IMR-90 (cell line): ENCODE results near the gene CD8B. TPM values are rescaled to one million over a fixed set of nuclear protein-coding genes. Genes with fewer than 3 reads are reported as not detected.

Experiments used
- ATAC-seq: fragments of 200-7000 bp; cut with Tn5 transposase; 2 replicates; pipeline ENCODE4 v1.9.1; 2020; ENCODE audit warnings: low read depth, mild to moderate bottlenecking, moderate library complexity
- BruUV-seq: library from RNA; stranded (reverse); fragments of 400-500 nt; replicated peaks from 2 replicates; lab custom pipeline; 2021; lab: Mats Ljungman, UMichigan
- CTCF ChIA-PET: fragments of 300-600 bp; formaldehyde crosslinking; extraction: SDS; loops from one replicate; lab custom pipeline; 2021; ENCODE audit warnings: antibody characterized with exemption; lab: Yijun Ruan, JAX
- POLR2A ChIA-PET: fragments of 300-600 bp; sonication (Branson Sonifier 250); formaldehyde crosslinking; loops from one replicate; lab custom pipeline; 2022; ENCODE audit warnings: antibody characterized with exemption; ENCODE audit not compliant: unreplicated experiment; lab: Charles Lee
- DNase-seq: peaks from one replicate; pipeline ENCODE4 v3.0.0; 2013
- H2AFZ ChIP-seq: replicated peaks from 2 replicates; pipeline ENCODE3; 2013; ENCODE audit warnings: low read length, mild to moderate bottlenecking; ENCODE audit not compliant: poor library complexity
- H2AK5ac ChIP-seq: 2 replicates; pipeline ENCODE4 v1.6.1; 2013; ENCODE audit warnings: low read depth, low read length, inconsistent platforms
- H2AK9ac ChIP-seq: replicated peaks from 2 replicates; pipeline ENCODE3; 2013; ENCODE audit warnings: mild to moderate bottlenecking, low read depth, low read length, moderate library complexity; ENCODE audit not compliant: poor library complexity
- H2BK120ac ChIP-seq: 2 replicates; pipeline ENCODE4 v1.6.1; 2013; ENCODE audit warnings: low read depth, low read length, inconsistent platforms
- H2BK15ac ChIP-seq: 3 replicates; pipeline ENCODE4 v1.6.1; 2013; ENCODE audit warnings: low read depth, low read length, inconsistent platforms
- H2BK20ac ChIP-seq: 2 replicates; pipeline ENCODE4 v1.6.1; 2013; ENCODE audit warnings: low read depth, mild to moderate bottlenecking, inconsistent platforms, low read length, moderate library complexity
- H2BK5ac ChIP-seq: 2 replicates; pipeline ENCODE4 v1.6.1; 2013; ENCODE audit warnings: mild to moderate bottlenecking, low read depth, low read length, inconsistent platforms; ENCODE audit not compliant: poor library complexity, severe bottlenecking
- H3K14ac ChIP-seq: replicated peaks from 2 replicates; pipeline ENCODE4 v1.6.1; 2013; ENCODE audit warnings: low read depth, low read length, inconsistent platforms
- H3K18ac ChIP-seq: 2 replicates; pipeline ENCODE4 v1.6.1; 2013; ENCODE audit warnings: low read depth, low read length, control low read depth
- H3K23ac ChIP-seq: 2 replicates; pipeline ENCODE4 v1.6.1; 2013; ENCODE audit warnings: low read depth, low read length, inconsistent platforms
- H3K27ac ChIP-seq: 2 replicates; pipeline ENCODE4 v1.5.1; 2013; ENCODE audit warnings: mild to moderate bottlenecking, control low read depth, low read length; ENCODE audit not compliant: insufficient read depth
- H3K27me3 ChIP-seq: 2 replicates; pipeline ENCODE4 v1.6.1; 2013; ENCODE audit warnings: low read length; ENCODE audit not compliant: control insufficient read depth, insufficient read depth
- H3K36me3 ChIP-seq: 2 replicates; pipeline ENCODE4 v1.6.1; 2013; ENCODE audit warnings: low read length, mixed read lengths; ENCODE audit not compliant: control insufficient read depth, insufficient read depth
- H3K4ac ChIP-seq: 2 replicates; pipeline ENCODE4 v1.6.1; 2013; ENCODE audit warnings: low read depth, low read length, inconsistent platforms
- H3K4me1 ChIP-seq: 2 replicates; pipeline ENCODE4 v1.6.1; 2013; ENCODE audit warnings: low read length, mixed read lengths; ENCODE audit not compliant: control insufficient read depth, insufficient read depth
- H3K4me2 ChIP-seq: 2 replicates; pipeline ENCODE4 v1.6.1; 2013; ENCODE audit warnings: low read depth, mild to moderate bottlenecking, control low read depth, low read length, moderate library complexity
- H3K4me3 ChIP-seq: 2 replicates; pipeline ENCODE4 v1.5.1; 2013; ENCODE audit warnings: low read depth, mild to moderate bottlenecking, control low read depth, low read length, moderate library complexity; ENCODE audit not compliant: insufficient read depth
- H3K56ac ChIP-seq: 2 replicates; pipeline ENCODE4 v1.6.1; 2013; ENCODE audit warnings: low read length, inconsistent platforms; ENCODE audit not compliant: insufficient read depth; ENCODE audit errors: extremely low read depth
- H3K79me1 ChIP-seq, 2 experiments: 2 replicates each; pipeline ENCODE4 v1.6.1; 2013; ENCODE audit warnings: low read length in 2 of 2, inconsistent platforms in 1 of 2, low read depth in 1 of 2
- H3K9ac ChIP-seq: 2 replicates; pipeline ENCODE4 v1.6.1; 2013; ENCODE audit warnings: low read depth, low read length, control low read depth
- H3K9me1 ChIP-seq: 2 replicates; pipeline ENCODE4 v1.6.1; 2013; ENCODE audit warnings: low read length, inconsistent platforms; ENCODE audit not compliant: insufficient read depth
- H3K9me3 ChIP-seq: 2 replicates; pipeline ENCODE4 v1.6.1; 2013; ENCODE audit warnings: low read length; ENCODE audit not compliant: control insufficient read depth, insufficient read depth
- H4K20me1 ChIP-seq: 2 replicates; pipeline ENCODE4 v1.6.1; 2013; ENCODE audit warnings: low read length, inconsistent platforms; ENCODE audit not compliant: insufficient read depth
- H4K5ac ChIP-seq: 2 replicates; pipeline ENCODE4 v1.6.1; 2013; ENCODE audit warnings: mild to moderate bottlenecking, low read depth, low read length, control low read depth
- H4K8ac ChIP-seq, 2 experiments: 2 replicates each; pipeline ENCODE4 v1.6.1; 2013; ENCODE audit warnings: low read depth in 2 of 2, low read length in 2 of 2, control low read depth in 1 of 2, inconsistent platforms in 1 of 2
- H4K91ac ChIP-seq: 2 replicates; pipeline ENCODE4 v1.6.1; 2013; ENCODE audit warnings: low read depth, low read length, inconsistent platforms; ENCODE audit not compliant: insufficient read depth
- CEBPB ChIP-seq: IDR thresholded peaks from 2 replicates; pipeline ENCODE4 v1.6.1; 2012; ENCODE audit warnings: low read depth, low read length, improper control_type of control experiment
- CHD1 ChIP-seq: IDR thresholded peaks from 2 replicates; pipeline ENCODE4 v1.6.1; 2012; ENCODE audit warnings: low read depth, low read length, improper control_type of control experiment
- FOS ChIP-seq: fragments of 150-350 bp; IDR thresholded peaks from 2 replicates; pipeline ENCODE4 v1.6.1; 2016; ENCODE audit warnings: low read depth, low read length
- MAFK ChIP-seq: IDR thresholded peaks from 2 replicates; pipeline ENCODE4 v1.6.1; 2012; ENCODE audit warnings: low read depth, low read length, improper control_type of control experiment
- MAZ ChIP-seq: IDR thresholded peaks from 2 replicates; pipeline ENCODE4 v1.6.1; 2012; ENCODE audit warnings: low read depth, mild to moderate bottlenecking, low read length, improper control_type of control experiment, moderate library complexity, borderline replicate concordance
- MXI1 ChIP-seq: IDR thresholded peaks from 2 replicates; pipeline ENCODE4 v1.6.1; 2012; ENCODE audit warnings: low read depth, mild to moderate bottlenecking, low read length, moderate library complexity, borderline replicate concordance
- POLR2A ChIP-seq: IDR thresholded peaks from 2 replicates; pipeline ENCODE4 v1.6.1; 2012; ENCODE audit warnings: mild to moderate bottlenecking, low read depth, low read length
- RAD21 ChIP-seq: IDR thresholded peaks from 2 replicates; pipeline ENCODE4 v1.6.1; 2012; ENCODE audit warnings: low read length, improper control_type of control experiment
- RCOR1 ChIP-seq: IDR thresholded peaks from 2 replicates; pipeline ENCODE4 v1.6.1; 2012; ENCODE audit warnings: mild to moderate bottlenecking, low read length, improper control_type of control experiment; ENCODE audit not compliant: insufficient replicate concordance
- SMC3 ChIP-seq: fragments of 150-350 bp; IDR thresholded peaks from 2 replicates; pipeline ENCODE4 v1.6.1; 2016; ENCODE audit warnings: low read depth, mild to moderate bottlenecking, antibody characterized with exemption, low read length, moderate library complexity
- WGBS, 2 experiments: methylation state at CpG; one replicate each; pipeline versions ENCODE4 v1.1.5 to v1.1.7; 2013; ENCODE audit warnings: missing lambda C conversion rate in 2 of 2; ENCODE audit not compliant: insufficient read length in 1 of 2; ENCODE audit errors: extremely low coverage in 2 of 2; 5-methylcytosine and 5-hydroxymethylcytosine counted together
- dilution Hi-C: fragments of 300-500 bp; cut with HindIII; formaldehyde crosslinking; loops from one replicate; pipeline ENCODE4 v1.14.3; 2018; ENCODE audit warnings: low sequenced_read_pairs; ENCODE audit not compliant: unreplicated experiment
- in situ Hi-C: fragments of 300-500 bp; cut with MboI; formaldehyde crosslinking; loops from 3 replicates; pipeline ENCODE4 v1.14.3; 2019; ENCODE audit warnings: low sequenced_read_pairs, inconsistent platforms, mixed read lengths
- intact Hi-C: fragments of 100-400 bp; cut with micrococcal nuclease; formaldehyde crosslinking; loops from 2 replicates; pipeline ENCODE4 v1.10.0; 2022
- polyA plus RNA-seq, 3 experiments: library from polyadenylated mRNA; depleted of rRNA; stranded (reverse); fragments of >200 nt; gene quantifications; 2 replicates each; pipeline ENCODE4 v1.2.3, GENCODE V29; 2012; ENCODE audit warnings: low replicate concordance in 1 of 3
- total RNA-seq: library from RNA; depleted of rRNA; stranded (reverse); fragments of >200 nt; gene quantifications from 2 replicates; pipeline ENCODE4 v1.2.3, GENCODE V29; 2012
- TF ChIP-seq, protein P1 (sequence below): fragments of 150-350 bp; IDR thresholded peaks from 2 replicates; pipeline ENCODE4 v1.6.1; 2017; ENCODE audit warnings: mild to moderate bottlenecking, antibody characterized with exemption, low read length, low read depth

Gene CD8B
- total and polyA plus RNA-seq, 2 of the 4 experiments (the other 2 are of a cell fraction): not detected

GRCh38 chr2:86806059-86806857 is 55.4 kb downstream of the CD8B start:
- peaks cover 47% of the 10 kb centered on the region for H3K27me3 ChIP-seq
- no peak overlapping the region for H3K4me3 ChIP-seq
- TF ChIP-seq MAFK (no peak), RCOR1 (no peak), SMC3 (no peak), MAZ (no peak), POLR2A (no peak), RAD21 (no peak), MXI1 (no peak), CEBPB (no peak), FOS (no peak), CHD1 (no peak)
- TF ChIP-seq, protein P1, sequence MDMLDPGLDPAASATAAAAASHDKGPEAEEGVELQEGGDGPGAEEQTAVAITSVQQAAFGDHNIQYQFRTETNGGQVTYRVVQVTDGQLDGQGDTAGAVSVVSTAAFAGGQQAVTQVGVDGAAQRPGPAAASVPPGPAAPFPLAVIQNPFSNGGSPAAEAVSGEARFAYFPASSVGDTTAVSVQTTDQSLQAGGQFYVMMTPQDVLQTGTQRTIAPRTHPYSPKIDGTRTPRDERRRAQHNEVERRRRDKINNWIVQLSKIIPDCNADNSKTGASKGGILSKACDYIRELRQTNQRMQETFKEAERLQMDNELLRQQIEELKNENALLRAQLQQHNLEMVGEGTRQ: no peak
- ChIA-PET CTCF (no interaction called here), POLR2A (no interaction called here)
- H2AK5ac ChIP-seq: no peak overlapping the region
- in situ Hi-C loops: no loop called here
- intact Hi-C loops: loop anchor here (5.0 kb wide), 1 partner anchor 411 kb away; no protein-coding TSS in a partner anchor
- WGBS, 2 experiments: 81% methylated on average over 4 of the region's 21 CpGs; no CpG with 5 or more reads in 1 of the 2 experiments
- BruUV-seq: no TSS peak
- no peak overlapping the region for H3K27ac ChIP-seq
- no peak overlapping the region for H3K23ac ChIP-seq
- no peaks in the 10 kb centered on the region for H4K20me1 ChIP-seq
- no peak overlapping the region for H3K14ac ChIP-seq
- H2AK9ac ChIP-seq: no peak overlapping the region
- no peak overlapping the region for H4K8ac ChIP-seq
- H3K56ac ChIP-seq: no peak overlapping the region
- DNase-seq (no peak), ATAC-seq (no peak)
- no peaks in the 10 kb centered on the region for H3K79me1 ChIP-seq
- no peaks in the 10 kb centered on the region; the same call in 1 of the 2 replicates for H3K9me3 ChIP-seq
- no peak overlapping the region for H4K91ac ChIP-seq
- H2AFZ ChIP-seq: peak overlapping the region; percentile 58
- H2BK20ac ChIP-seq: no peak overlapping the region
- H4K5ac ChIP-seq: no peak overlapping the region
- no peaks in the 10 kb centered on the region for H3K9me1 ChIP-seq
- H3K18ac ChIP-seq: no peak overlapping the region
- H3K4me2 ChIP-seq: no peak overlapping the region
- H2BK15ac ChIP-seq: no peak overlapping the region
- no peak overlapping the region for H2BK5ac ChIP-seq
- dilution Hi-C loops: no loop called here
- no peak overlapping the region for H3K4ac ChIP-seq
- H3K9ac ChIP-seq: no peak overlapping the region
- H3K36me3 ChIP-seq: no peaks in the 10 kb centered on the region
- no peak overlapping the region for H2BK120ac ChIP-seq
- H3K4me1 ChIP-seq: no peaks in the 10 kb centered on the region
